ENCODE data around the gene PRSS57.

DNA sequence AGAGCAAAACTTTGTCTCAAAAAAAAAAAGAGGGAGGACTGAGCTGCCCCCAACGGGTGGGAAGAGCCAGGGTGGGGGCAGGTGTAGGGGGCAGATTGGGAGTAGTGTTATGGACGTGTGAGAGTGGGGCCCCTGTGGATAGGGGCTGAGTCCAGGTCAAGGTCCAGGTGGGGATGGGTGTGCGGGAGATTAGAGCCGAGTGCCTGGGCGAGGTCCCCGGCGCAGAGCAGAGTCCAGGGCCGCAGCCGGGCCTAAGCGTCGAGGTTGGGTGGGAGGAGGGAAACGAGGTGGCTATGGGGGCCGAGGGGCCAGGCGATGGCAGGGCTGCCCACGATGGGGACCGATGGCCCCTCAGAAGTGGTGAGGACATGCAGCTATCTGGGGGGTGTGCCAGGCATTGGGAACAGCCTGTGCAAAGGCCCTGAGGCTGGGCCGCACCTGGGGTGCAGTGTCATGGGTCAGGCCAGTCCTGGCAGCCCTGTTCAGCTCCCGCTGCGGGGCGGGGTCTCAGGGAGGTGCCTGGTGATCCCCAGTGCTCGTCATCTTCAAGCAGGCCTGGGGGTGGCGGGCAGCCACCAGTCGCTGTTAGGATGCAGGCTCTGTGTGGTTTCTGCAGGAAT is 43.4 kb upstream of the PRSS57 start:
- TF ChIP-seq, protein P1, sequence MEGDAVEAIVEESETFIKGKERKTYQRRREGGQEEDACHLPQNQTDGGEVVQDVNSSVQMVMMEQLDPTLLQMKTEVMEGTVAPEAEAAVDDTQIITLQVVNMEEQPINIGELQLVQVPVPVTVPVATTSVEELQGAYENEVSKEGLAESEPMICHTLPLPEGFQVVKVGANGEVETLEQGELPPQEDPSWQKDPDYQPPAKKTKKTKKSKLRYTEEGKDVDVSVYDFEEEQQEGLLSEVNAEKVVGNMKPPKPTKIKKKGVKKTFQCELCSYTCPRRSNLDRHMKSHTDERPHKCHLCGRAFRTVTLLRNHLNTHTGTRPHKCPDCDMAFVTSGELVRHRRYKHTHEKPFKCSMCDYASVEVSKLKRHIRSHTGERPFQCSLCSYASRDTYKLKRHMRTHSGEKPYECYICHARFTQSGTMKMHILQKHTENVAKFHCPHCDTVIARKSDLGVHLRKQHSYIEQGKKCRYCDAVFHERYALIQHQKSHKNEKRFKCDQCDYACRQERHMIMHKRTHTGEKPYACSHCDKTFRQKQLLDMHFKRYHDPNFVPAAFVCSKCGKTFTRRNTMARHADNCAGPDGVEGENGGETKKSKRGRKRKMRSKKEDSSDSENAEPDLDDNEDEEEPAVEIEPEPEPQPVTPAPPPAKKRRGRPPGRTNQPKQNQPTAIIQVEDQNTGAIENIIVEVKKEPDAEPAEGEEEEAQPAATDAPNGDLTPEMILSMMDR (IDR thresholded peaks at IDR 0.05), result no peak
- TF ChIP-seq POLR2AphosphoS5 (IDR thresholded peaks at IDR 0.05; ENCODE audit: low read depth, low read length) (no peak), TCF7L2 (IDR thresholded peaks at IDR 0.05; ENCODE audit: low read depth, low read length) (no peak)
- TF ChIP-seq, protein P2, sequence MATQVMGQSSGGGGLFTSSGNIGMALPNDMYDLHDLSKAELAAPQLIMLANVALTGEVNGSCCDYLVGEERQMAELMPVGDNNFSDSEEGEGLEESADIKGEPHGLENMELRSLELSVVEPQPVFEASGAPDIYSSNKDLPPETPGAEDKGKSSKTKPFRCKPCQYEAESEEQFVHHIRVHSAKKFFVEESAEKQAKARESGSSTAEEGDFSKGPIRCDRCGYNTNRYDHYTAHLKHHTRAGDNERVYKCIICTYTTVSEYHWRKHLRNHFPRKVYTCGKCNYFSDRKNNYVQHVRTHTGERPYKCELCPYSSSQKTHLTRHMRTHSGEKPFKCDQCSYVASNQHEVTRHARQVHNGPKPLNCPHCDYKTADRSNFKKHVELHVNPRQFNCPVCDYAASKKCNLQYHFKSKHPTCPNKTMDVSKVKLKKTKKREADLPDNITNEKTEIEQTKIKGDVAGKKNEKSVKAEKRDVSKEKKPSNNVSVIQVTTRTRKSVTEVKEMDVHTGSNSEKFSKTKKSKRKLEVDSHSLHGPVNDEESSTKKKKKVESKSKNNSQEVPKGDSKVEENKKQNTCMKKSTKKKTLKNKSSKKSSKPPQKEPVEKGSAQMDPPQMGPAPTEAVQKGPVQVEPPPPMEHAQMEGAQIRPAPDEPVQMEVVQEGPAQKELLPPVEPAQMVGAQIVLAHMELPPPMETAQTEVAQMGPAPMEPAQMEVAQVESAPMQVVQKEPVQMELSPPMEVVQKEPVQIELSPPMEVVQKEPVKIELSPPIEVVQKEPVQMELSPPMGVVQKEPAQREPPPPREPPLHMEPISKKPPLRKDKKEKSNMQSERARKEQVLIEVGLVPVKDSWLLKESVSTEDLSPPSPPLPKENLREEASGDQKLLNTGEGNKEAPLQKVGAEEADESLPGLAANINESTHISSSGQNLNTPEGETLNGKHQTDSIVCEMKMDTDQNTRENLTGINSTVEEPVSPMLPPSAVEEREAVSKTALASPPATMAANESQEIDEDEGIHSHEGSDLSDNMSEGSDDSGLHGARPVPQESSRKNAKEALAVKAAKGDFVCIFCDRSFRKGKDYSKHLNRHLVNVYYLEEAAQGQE (IDR thresholded peaks at IDR 0.05; ENCODE audit: insufficient read depth in 1 of 2, low read depth in 2 of 2, low read length in 1 of 2), result no peak

Measured in Panc1 (cell line).